Transverse colon (tissue), 3 donors: ENCODE data around the gene THBD.

Experiments used
- CTCF ChIP-seq, 5 experiments: fragments of 200-600 bp in 3 of 5; fragments of 450-650 bp in 2 of 5; sonication (generic) in 3 of 5; IDR thresholded peaks; 1 replicate in 2 of 5; 2 replicates in 3 of 5; pipeline ENCODE4 v1.5.1; 2016 to 2017; ENCODE audit warnings: antibody characterized with exemption in 5 of 5, inconsistent platforms in 3 of 5, mild to moderate bottlenecking in 2 of 5, moderate library complexity in 1 of 5
- EP300 ChIP-seq: sonication (generic); formaldehyde crosslinking; IDR thresholded peaks from one replicate; pipeline ENCODE4 v1.6.1; 2017; ENCODE audit warnings: antibody characterized with exemption, low read depth
- POLR2A ChIP-seq: fragments of 450-650 bp; IDR thresholded peaks from one replicate; pipeline ENCODE4 v1.6.1; 2016; ENCODE audit warnings: antibody characterized with exemption, mild to moderate bottlenecking, moderate library complexity

GRCh38 chr20:23000232-23000947 lies 49.1 kb downstream of the THBD start:
- TF ChIP-seq CTCF (IDR thresholded peaks at IDR 0.05) (no peak), EP300 (no peak), POLR2A (no peak)
